ENCODE data around the gene CTSK. TPM values are rescaled to one million over a fixed set of nuclear protein-coding genes. Genes with fewer than 3 reads are reported as not detected.
"Not testable (repeated sequence)": the region's sequence is repeated elsewhere in the genome, so short reads cannot be mapped to it uniquely, and the experiment has no call there.

CTSK gene
- total RNA-seq, 4 donors from 2014 or later = 8.4 to 20.2 (median 17.7) TPM

- Histone ChIP-seq H3K4me1 (no peaks in the 10 kb centered on the region), H3K4me3 (no peak overlapping the region), H3K27me3 (no peaks in the 10 kb centered on the region), H3K27ac (no peak overlapping the region), H3K9me3 (no peaks in the 10 kb centered on the region), H3K36me3 (peaks cover 0 to 48% of the 10 kb centered on the region in 2 donors)
- intact Hi-C loops (cut with DNase I; ENCODE audit: low total_unique reads) (no loop called here), in situ Hi-C loops (cut with MboI; ENCODE audit: low sequenced_read_pairs in 4 of 4) (no loop called here)
- ATAC-seq (no peak), DNase-seq (no peak)
- TF ChIP-seq POLR2A (IDR thresholded peaks at IDR 0.05) (no peak), CTCF (IDR thresholded peaks at IDR 0.05 in 4 of 5, conservative IDR thresholded peaks at IDR 0.05 in 1 of 5) (no peak)
Measured at GRCh38 chr1:150799089-150799488, 9.0 kb downstream of the CTSK start.

GRCh38 chr1:150798525-150798924 lies 9.5 kb downstream of the CTSK start:
- no peak for ATAC-seq
- DNase-seq = no peak
- TF ChIP-seq POLR2A (IDR thresholded peaks at IDR 0.05) = no peak
- TF ChIP-seq CTCF (IDR thresholded peaks at IDR 0.05 in 4 of 5, conservative IDR thresholded peaks at IDR 0.05 in 1 of 5) = no peak
- Histone ChIP-seq H3K27me3 (no peaks in the 10 kb centered on the region), H3K9me3 (no peaks in the 10 kb centered on the region), H3K36me3 (peaks cover 0 to 43% of the 10 kb centered on the region in 2 donors), H3K4me1 (no peaks in the 10 kb centered on the region), H3K27ac (no peak overlapping the region), H3K4me3 (no peak overlapping the region)
- in situ Hi-C loops (cut with MboI; ENCODE audit: low sequenced_read_pairs in 4 of 4) = no loop called here
- intact Hi-C loops (cut with DNase I; ENCODE audit: low total_unique reads) = no loop called here

- Histone ChIP-seq H3K36me3 (peaks cover 0 to 34% of the 10 kb centered on the region in 2 donors), H3K9me3 (no peaks in the 10 kb centered on the region), H3K27ac (no peak overlapping the region), H3K4me3 (no peak overlapping the region), H3K4me1 (no peaks in the 10 kb centered on the region), H3K27me3 (no peaks in the 10 kb centered on the region)
- DNase-seq (no peak), ATAC-seq (no peak)
- intact Hi-C loops (cut with DNase I; ENCODE audit: low total_unique reads) = no loop called here
- in situ Hi-C loops (cut with MboI; ENCODE audit: low sequenced_read_pairs in 4 of 4) = no loop called here
- TF ChIP-seq POLR2A (IDR thresholded peaks at IDR 0.05) = no peak
- TF ChIP-seq CTCF (IDR thresholded peaks at IDR 0.05 in 4 of 5, conservative IDR thresholded peaks at IDR 0.05 in 1 of 5) = no peak
Measured at GRCh38 chr1:150796374-150796773, 11.7 kb downstream of the CTSK start.

- peaks cover 0 to 26% of the 10 kb centered on the region in 2 donors for H3K36me3 ChIP-seq
- H3K9me3 ChIP-seq; DNase-seq; H3K27ac ChIP-seq; ATAC-seq; H3K4me1 ChIP-seq; H3K4me3 ChIP-seq; intact Hi-C loops (cut with DNase I; ENCODE audit: low total_unique reads); in situ Hi-C loops (cut with MboI; ENCODE audit: low sequenced_read_pairs in 4 of 4); H3K27me3 ChIP-seq: not testable (repeated sequence)
Measured at GRCh38 chr1:150793778-150794177, 14.3 kb downstream of the CTSK start.

GRCh38 chr1:150793221-150793620 lies 14.8 kb downstream of the CTSK start:
- Histone ChIP-seq H3K4me1 (no peaks in the 10 kb centered on the region), H3K36me3 (peaks cover 0 to 21% of the 10 kb centered on the region in 2 donors), H3K9me3 (no peaks in the 10 kb centered on the region), H3K4me3 (no peak overlapping the region), H3K27ac (no peak overlapping the region), H3K27me3 (no peaks in the 10 kb centered on the region)
- no peak for ATAC-seq
- TF ChIP-seq CTCF (IDR thresholded peaks at IDR 0.05 in 4 of 5, conservative IDR thresholded peaks at IDR 0.05 in 1 of 5) = no peak
- no peak for TF ChIP-seq POLR2A (IDR thresholded peaks at IDR 0.05)
- in situ Hi-C loops (cut with MboI; ENCODE audit: low sequenced_read_pairs in 4 of 4) (no loop called here), intact Hi-C loops (cut with DNase I; ENCODE audit: low total_unique reads) (no loop called here)
- no peak for DNase-seq

All from gastrocnemius medialis (tissue), 4 donors.